Measurements from ENCODE around the gene SDF2.

- TF ChIP-seq CTCF (IDR thresholded peaks at IDR 0.05) (no peak), POLR2A (IDR thresholded peaks at IDR 0.05) (no peak)
Observed at GRCh38 chr17:28667870-28668269, 6.2 kb upstream of the SDF2 start.
